Measurements from ENCODE around the gene PRDM4. TPM values are rescaled to one million over a fixed set of nuclear protein-coding genes. Genes with fewer than 3 reads are reported as not detected.

The PRDM4 gene
- total RNA-seq, 1 donor from 2014 or later, result 30.1 TPM

DNA sequence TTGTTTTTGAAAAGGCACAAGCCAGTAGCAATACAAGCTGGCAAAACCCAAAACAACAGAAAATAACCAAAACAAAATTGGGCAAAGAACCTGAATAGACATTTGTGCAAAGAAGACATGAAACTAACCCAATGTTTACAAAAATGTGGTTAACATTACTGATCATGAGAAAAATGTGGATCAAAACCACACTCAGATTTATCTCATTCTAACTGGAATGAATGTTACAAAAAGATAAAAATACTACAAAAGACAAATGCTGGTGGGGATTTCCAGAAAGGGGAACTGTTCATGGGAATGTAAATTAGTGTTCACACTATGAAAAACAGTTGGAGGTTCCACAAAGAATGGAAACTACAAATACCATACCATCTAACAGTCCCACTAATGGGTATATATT is 40.2 kb upstream of the PRDM4 start:
- no peaks in the 10 kb centered on the region for H3K9me3 Mint-ChIP-seq (ENCODE audit: unreplicated experiment)
- H3K36me3 Mint-ChIP-seq (ENCODE audit: unreplicated experiment), result no peaks in the 10 kb centered on the region
- no peak overlapping the region for H3K27ac Mint-ChIP-seq (ENCODE audit: unreplicated experiment)
- no peak for DNase-seq
- TF ChIP-seq, protein P1, sequence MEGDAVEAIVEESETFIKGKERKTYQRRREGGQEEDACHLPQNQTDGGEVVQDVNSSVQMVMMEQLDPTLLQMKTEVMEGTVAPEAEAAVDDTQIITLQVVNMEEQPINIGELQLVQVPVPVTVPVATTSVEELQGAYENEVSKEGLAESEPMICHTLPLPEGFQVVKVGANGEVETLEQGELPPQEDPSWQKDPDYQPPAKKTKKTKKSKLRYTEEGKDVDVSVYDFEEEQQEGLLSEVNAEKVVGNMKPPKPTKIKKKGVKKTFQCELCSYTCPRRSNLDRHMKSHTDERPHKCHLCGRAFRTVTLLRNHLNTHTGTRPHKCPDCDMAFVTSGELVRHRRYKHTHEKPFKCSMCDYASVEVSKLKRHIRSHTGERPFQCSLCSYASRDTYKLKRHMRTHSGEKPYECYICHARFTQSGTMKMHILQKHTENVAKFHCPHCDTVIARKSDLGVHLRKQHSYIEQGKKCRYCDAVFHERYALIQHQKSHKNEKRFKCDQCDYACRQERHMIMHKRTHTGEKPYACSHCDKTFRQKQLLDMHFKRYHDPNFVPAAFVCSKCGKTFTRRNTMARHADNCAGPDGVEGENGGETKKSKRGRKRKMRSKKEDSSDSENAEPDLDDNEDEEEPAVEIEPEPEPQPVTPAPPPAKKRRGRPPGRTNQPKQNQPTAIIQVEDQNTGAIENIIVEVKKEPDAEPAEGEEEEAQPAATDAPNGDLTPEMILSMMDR (IDR thresholded peaks at IDR 0.05; ENCODE audit: partially characterized antibody, unreplicated experiment), result no peak
- H3K27me3 Mint-ChIP-seq (ENCODE audit: unreplicated experiment), result no peaks in the 10 kb centered on the region
- no peak overlapping the region for H3K4me3 Mint-ChIP-seq (ENCODE audit: unreplicated experiment)
- H3K4me1 Mint-ChIP-seq (ENCODE audit: low read depth, unreplicated experiment), result no peaks in the 10 kb centered on the region

DNA sequence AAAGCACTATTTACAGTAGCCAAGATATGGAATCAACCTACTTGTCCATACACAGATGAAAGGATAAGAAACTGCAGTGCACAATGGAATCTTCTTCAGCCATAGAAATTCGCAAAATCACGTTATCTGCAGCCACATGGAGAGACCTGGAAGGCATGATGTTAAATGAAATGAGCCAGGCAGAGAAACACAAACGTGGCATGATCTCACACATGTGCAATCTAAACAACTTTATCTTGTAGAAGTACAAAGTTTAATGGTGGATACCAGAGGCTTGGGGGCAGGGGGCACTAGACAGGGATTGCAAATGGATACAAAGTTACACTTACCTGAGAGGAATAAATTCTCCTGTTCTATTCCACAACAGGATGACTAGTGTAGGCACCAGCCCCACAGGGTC is 37.6 kb upstream of the PRDM4 start:
- Mint-ChIP-seq H3K27ac (ENCODE audit: unreplicated experiment) (no peak overlapping the region), H3K4me1 (ENCODE audit: low read depth, unreplicated experiment) (no peaks in the 10 kb centered on the region), H3K4me3 (ENCODE audit: unreplicated experiment) (no peak overlapping the region), H3K9me3 (ENCODE audit: unreplicated experiment) (no peaks in the 10 kb centered on the region), H3K36me3 (ENCODE audit: unreplicated experiment) (no peaks in the 10 kb centered on the region), H3K27me3 (ENCODE audit: unreplicated experiment) (no peaks in the 10 kb centered on the region)
- no peak for DNase-seq
- TF ChIP-seq, protein P1 (IDR thresholded peaks at IDR 0.05; ENCODE audit: partially characterized antibody, unreplicated experiment), result no peak

DNA sequence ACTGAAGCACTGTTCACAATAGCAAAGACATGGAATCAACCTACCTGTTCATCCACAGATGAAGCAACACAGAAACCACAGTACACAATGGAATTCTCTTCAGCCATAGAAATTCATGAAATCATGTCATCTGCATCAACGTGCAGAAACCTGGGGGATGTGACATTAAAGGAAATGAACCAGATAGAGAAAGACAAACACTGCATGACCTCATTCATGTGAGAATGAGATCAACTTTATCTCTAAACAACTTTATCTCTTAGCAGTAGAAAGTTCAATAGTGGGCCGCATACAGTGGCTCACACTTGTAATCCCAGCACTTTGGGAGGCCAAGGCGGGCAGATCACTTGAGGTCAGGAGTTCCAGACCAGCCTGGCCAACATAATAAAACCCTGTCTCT is 33.5 kb upstream of the PRDM4 start:
- no peak overlapping the region for H3K4me3 Mint-ChIP-seq (ENCODE audit: unreplicated experiment)
- TF ChIP-seq, protein P1 (IDR thresholded peaks at IDR 0.05; ENCODE audit: partially characterized antibody, unreplicated experiment), result no peak
- H3K9me3 Mint-ChIP-seq (ENCODE audit: unreplicated experiment), result peaks cover 2% of the 10 kb centered on the region
- peaks cover 7% of the 10 kb centered on the region for H3K36me3 Mint-ChIP-seq (ENCODE audit: unreplicated experiment)
- H3K27ac Mint-ChIP-seq (ENCODE audit: unreplicated experiment), result no peak overlapping the region
- H3K27me3 Mint-ChIP-seq (ENCODE audit: unreplicated experiment), result no peaks in the 10 kb centered on the region
- no peaks in the 10 kb centered on the region for H3K4me1 Mint-ChIP-seq (ENCODE audit: low read depth, unreplicated experiment)
- no peak for DNase-seq

DNA sequence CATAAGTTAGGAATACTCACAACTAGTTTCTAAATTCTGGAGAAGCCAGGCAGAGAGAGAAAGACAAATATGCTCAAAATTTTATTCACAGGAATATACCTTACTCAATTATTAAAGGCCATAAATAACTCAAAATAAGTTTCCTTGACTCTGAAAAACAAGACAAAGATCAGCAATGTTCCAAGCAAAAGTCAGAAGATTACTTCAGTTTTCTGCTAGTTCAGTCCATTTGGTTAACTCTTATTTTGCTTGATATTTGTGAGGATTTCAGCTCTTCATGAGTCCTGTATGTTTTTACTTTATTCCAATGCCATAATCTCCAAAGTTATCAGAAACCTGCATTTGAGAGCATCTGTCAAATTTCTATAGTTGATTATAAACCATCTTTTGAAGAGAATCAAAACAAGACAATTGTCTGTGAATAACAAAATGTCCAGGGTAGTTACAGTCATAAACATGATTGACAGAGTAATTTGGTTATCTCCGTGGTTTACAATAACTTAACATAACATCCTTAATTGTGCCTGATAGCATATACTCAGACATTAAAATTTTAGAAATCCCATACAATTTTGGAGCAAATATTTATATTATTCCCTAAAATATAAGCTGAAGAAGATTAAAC is 30.6 kb upstream of the PRDM4 start:
- Mint-ChIP-seq H3K4me3 (ENCODE audit: unreplicated experiment) (no peak overlapping the region), H3K27ac (ENCODE audit: unreplicated experiment) (no peak overlapping the region), H3K36me3 (ENCODE audit: unreplicated experiment) (peaks cover 7% of the 10 kb centered on the region), H3K27me3 (ENCODE audit: unreplicated experiment) (no peaks in the 10 kb centered on the region), H3K9me3 (ENCODE audit: unreplicated experiment) (peaks cover 2% of the 10 kb centered on the region), H3K4me1 (ENCODE audit: low read depth, unreplicated experiment) (no peaks in the 10 kb centered on the region)
- TF ChIP-seq, protein P1 (IDR thresholded peaks at IDR 0.05; ENCODE audit: partially characterized antibody, unreplicated experiment), result no peak
- DNase-seq, result no peak

DNA sequence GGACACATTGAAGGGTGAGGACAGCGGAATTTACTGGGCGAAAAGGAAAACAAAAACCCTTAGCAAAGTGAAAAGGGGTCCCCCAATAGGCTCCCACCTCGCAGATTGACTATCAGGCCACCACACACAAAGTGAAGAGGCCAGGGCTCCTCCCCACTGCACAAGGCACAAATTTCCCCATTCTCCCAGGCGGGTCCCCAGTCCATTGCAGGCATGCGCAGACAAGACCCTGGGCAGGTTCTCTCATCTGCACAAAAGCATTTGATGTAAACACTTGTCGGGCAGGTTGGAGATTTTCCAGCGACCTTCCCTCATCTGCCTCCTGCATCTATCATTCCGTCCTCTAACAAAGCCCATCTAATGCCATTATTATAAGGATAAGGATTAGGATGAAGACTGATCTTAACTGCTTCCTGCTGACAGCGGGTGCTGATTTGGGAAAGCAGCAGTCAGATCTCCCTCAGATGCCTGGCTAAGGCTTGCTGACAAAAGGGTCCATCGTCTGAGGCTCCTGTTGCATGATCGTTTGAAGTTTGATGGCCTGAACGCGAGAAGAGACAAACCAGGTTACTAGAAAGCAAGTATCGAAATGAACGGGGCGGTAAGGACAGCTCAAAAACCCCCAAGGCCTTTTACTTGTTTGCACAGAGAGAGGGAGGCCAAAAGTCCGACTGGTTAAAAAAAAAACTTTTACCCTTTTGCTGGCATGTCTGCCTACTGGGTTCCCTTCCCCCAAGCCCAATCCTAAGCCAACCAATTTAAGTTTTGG is 27.9 kb upstream of the PRDM4 start:
- no peak overlapping the region for H3K4me3 Mint-ChIP-seq (ENCODE audit: unreplicated experiment)
- H3K9me3 Mint-ChIP-seq (ENCODE audit: unreplicated experiment), result peaks cover 2% of the 10 kb centered on the region
- TF ChIP-seq, protein P1 (IDR thresholded peaks at IDR 0.05; ENCODE audit: partially characterized antibody, unreplicated experiment), result no peak
- H3K27me3 Mint-ChIP-seq (ENCODE audit: unreplicated experiment), result no peaks in the 10 kb centered on the region
- peaks cover 7% of the 10 kb centered on the region for H3K36me3 Mint-ChIP-seq (ENCODE audit: unreplicated experiment)
- no peak overlapping the region for H3K27ac Mint-ChIP-seq (ENCODE audit: unreplicated experiment)
- H3K4me1 Mint-ChIP-seq (ENCODE audit: low read depth, unreplicated experiment), result no peaks in the 10 kb centered on the region
- no peak for DNase-seq

All from glutamatergic neuron (in vitro differentiated cells).